A549 (cell line): ENCODE measurements around the gene MCRIP1. TPM values are rescaled to one million over a fixed set of nuclear protein-coding genes. Genes with fewer than 3 reads are reported as not detected.

ENCODE experiments used
- ATAC-seq, 2 experiments: fragments of 200-7000 bp in 1 of 2; fragments of >200 bp in 1 of 2; cut with Nextera tagmentation in 1 of 2; cut with Tn5 transposase in 1 of 2; 3 replicates each; pipeline versions ENCODE4 v1.8.0 to v1.9.1; 2018 to 2020; ENCODE audit warnings: mild to moderate bottlenecking in 1 of 2, moderate library complexity in 1 of 2
- CTCF ChIA-PET: fragments of 300-600 bp; sonication (Branson Sonifier 250); formaldehyde crosslinking; extraction: SDS; loops from one replicate; lab custom pipeline; 2021; ENCODE audit warnings: antibody characterized with exemption, inconsistent platforms; lab: Yijun Ruan, JAX
- POLR2A ChIA-PET: fragments of 350-600 bp; formaldehyde crosslinking; extraction: SDS; loops from one replicate; lab custom pipeline; 2021; ENCODE audit warnings: antibody characterized with exemption, inconsistent platforms; lab: Yijun Ruan, JAX
- DNase-seq, 2 experiments: peaks; one replicate each; pipeline versions ENCODE4 v3.0.0 to v3.0.0-alpha.2; 2011 to 2016; ENCODE audit warnings: low read depth in 1 of 2, low spot score in 1 of 2
- FAIRE-seq: peaks from 2 replicates; lab custom pipeline; 2011; peaks lifted over from hg19 to GRCh38; lab: Jason Lieb, UNC
- H3K27ac ChIP-seq, 2 experiments: fragments of >200 bp; sonication (Bioruptor Twin); formaldehyde crosslinking; 3 replicates each; pipeline ENCODE4 v1.5.1; 2016 to 2017
- H3K4me1 ChIP-seq: fragments of >200 bp; sonication (Bioruptor Twin); formaldehyde crosslinking; 3 replicates; pipeline ENCODE4 v1.6.1; 2016
- H3K4me2 ChIP-seq: fragments of >200 bp; sonication (Bioruptor Twin); formaldehyde crosslinking; 3 replicates; pipeline ENCODE4 v1.6.1; 2016
- H3K4me3 ChIP-seq: fragments of >200 bp; sonication (Bioruptor Twin); formaldehyde crosslinking; 3 replicates; pipeline ENCODE4 v1.5.1; 2016
- H3K9me3 ChIP-seq: fragments of >200 bp; sonication (Bioruptor Twin); formaldehyde crosslinking; 3 replicates; pipeline ENCODE4 v1.6.1; 2016
- ATOH8 ChIP-seq: fragments of 250-450 bp; sonication (Bioruptor Pico); IDR thresholded peaks from 2 replicates; pipeline ENCODE4 v1.5.0; 2020; ENCODE audit warnings: low read depth, mild to moderate bottlenecking, moderate library complexity
- BCL3 ChIP-seq: fragments of >200 bp; sonication (Bioruptor Twin); formaldehyde crosslinking; IDR thresholded peaks from 3 replicates; pipeline ENCODE4 v1.6.1; 2016
- BHLHE40 ChIP-seq: IDR thresholded peaks from 2 replicates; pipeline ENCODE4 v1.6.1; 2012; ENCODE audit warnings: low read depth, low read length, inconsistent platforms
- CHD2 ChIP-seq: fragments of 150-350 bp; IDR thresholded peaks from 2 replicates; pipeline ENCODE4 v1.6.1; 2014; ENCODE audit warnings: low read length; ENCODE audit not compliant: partially characterized antibody
- CHD4 ChIP-seq: fragments of 200-600 bp; sonication (generic); IDR thresholded peaks from 2 replicates; pipeline ENCODE4 v1.6.1; 2016; ENCODE audit warnings: antibody characterized with exemption, mild to moderate bottlenecking, borderline replicate concordance
- E2F6 ChIP-seq: IDR thresholded peaks from 2 replicates; pipeline ENCODE4 v1.6.1; 2012; ENCODE audit warnings: low read depth, borderline replicate concordance
- EHF ChIP-seq: fragments of 250-450 bp; sonication (Bioruptor Pico); IDR thresholded peaks from 2 replicates; pipeline ENCODE4 v1.5.0; 2020; ENCODE audit warnings: mild to moderate bottlenecking
- EHMT2 ChIP-seq: fragments of 200-600 bp; sonication (generic); IDR thresholded peaks from 2 replicates; pipeline ENCODE4 v1.6.1; 2016; ENCODE audit warnings: antibody characterized with exemption, low read depth, mild to moderate bottlenecking, moderate library complexity
- EP300 ChIP-seq, 2 experiments: fragments of >200 bp; sonication (Bioruptor Twin); formaldehyde crosslinking; IDR thresholded peaks; 2 replicates in 1 of 2; 3 replicates in 1 of 2; pipeline ENCODE4 v1.6.1; 2016 to 2017
- FOSB ChIP-seq: fragments of 250-450 bp; sonication (Bioruptor Pico); IDR thresholded peaks from 2 replicates; pipeline ENCODE4 v1.5.0; 2020; ENCODE audit warnings: mild to moderate bottlenecking, moderate library complexity
- HES2 ChIP-seq: fragments of >200 bp; sonication (Bioruptor Twin); formaldehyde crosslinking; IDR thresholded peaks from 2 replicates; pipeline ENCODE4 v1.6.1; 2016
- HOXB5 ChIP-seq: fragments of 250-450 bp; sonication (Bioruptor Pico); IDR thresholded peaks from 2 replicates; pipeline ENCODE4 v1.5.0; 2020; ENCODE audit warnings: mild to moderate bottlenecking, moderate library complexity
- KDM1A ChIP-seq: fragments of 200-600 bp; sonication (generic); IDR thresholded peaks from 2 replicates; pipeline ENCODE4 v1.6.1; 2016; ENCODE audit warnings: low read depth, mild to moderate bottlenecking
- MYC ChIP-seq: IDR thresholded peaks from 2 replicates; pipeline ENCODE4 v1.6.1; 2012; ENCODE audit warnings: mild to moderate bottlenecking, inconsistent platforms, low read length, improper control_type of control experiment, borderline replicate concordance
- RAD21 ChIP-seq, 2 experiments: fragments of >200 bp in 1 of 2; sonication (Bioruptor Twin) in 1 of 2; formaldehyde crosslinking in 1 of 2; IDR thresholded peaks in 1 of 2; conservative IDR thresholded peaks in 1 of 2; 2 replicates in 1 of 2; 3 replicates in 1 of 2; pipeline ENCODE4 v1.6.1; 2012 to 2018; ENCODE audit warnings: inconsistent platforms in 1 of 2
- SREBF2 ChIP-seq: fragments of 450-650 bp; IDR thresholded peaks from 2 replicates; pipeline ENCODE4 v1.6.1; 2014; ENCODE audit warnings: mild to moderate bottlenecking, moderate library complexity
- TP53 ChIP-seq: fragments of 250-450 bp; sonication (Bioruptor Pico); IDR thresholded peaks from 2 replicates; pipeline ENCODE4 v1.5.0; 2021; ENCODE audit warnings: mild to moderate bottlenecking, moderate library complexity
- WGBS: methylation state at CpG from one replicate; pipeline ENCODE4 v1.1.6; 2017; ENCODE audit errors: missing lambda C conversion rate; 5-methylcytosine and 5-hydroxymethylcytosine counted together
- polyA plus RNA-seq, 4 experiments: library from polyadenylated mRNA; depleted of rRNA in 3 of 4; stranded (reverse); fragments of >200 nt; fragmentation: RNase III in 1 of 4; extraction: RNeasy Plus Mini Kit Qiagen cat#74134 plus additional on column Dnase treatment in 1 of 4; gene quantifications; 2 replicates in 3 of 4; 3 replicates in 1 of 4; pipeline ENCODE4 v1.2.3, GENCODE V29; 2011 to 2017
- TF ChIP-seq, protein P1 (sequence below): fragments of 450-650 bp; IDR thresholded peaks from 2 replicates; pipeline ENCODE4 v1.6.1; 2014; ENCODE audit warnings: antibody characterized with exemption
- TF ChIP-seq, protein P2 (sequence below): IDR thresholded peaks from 2 replicates; pipeline ENCODE4 v1.6.1; 2012

Gene MCRIP1
- polyA plus RNA-seq, 2 of the 4 experiments (the other 2 are of a cell fraction) = 32.0 to 51.0 TPM

DNA sequence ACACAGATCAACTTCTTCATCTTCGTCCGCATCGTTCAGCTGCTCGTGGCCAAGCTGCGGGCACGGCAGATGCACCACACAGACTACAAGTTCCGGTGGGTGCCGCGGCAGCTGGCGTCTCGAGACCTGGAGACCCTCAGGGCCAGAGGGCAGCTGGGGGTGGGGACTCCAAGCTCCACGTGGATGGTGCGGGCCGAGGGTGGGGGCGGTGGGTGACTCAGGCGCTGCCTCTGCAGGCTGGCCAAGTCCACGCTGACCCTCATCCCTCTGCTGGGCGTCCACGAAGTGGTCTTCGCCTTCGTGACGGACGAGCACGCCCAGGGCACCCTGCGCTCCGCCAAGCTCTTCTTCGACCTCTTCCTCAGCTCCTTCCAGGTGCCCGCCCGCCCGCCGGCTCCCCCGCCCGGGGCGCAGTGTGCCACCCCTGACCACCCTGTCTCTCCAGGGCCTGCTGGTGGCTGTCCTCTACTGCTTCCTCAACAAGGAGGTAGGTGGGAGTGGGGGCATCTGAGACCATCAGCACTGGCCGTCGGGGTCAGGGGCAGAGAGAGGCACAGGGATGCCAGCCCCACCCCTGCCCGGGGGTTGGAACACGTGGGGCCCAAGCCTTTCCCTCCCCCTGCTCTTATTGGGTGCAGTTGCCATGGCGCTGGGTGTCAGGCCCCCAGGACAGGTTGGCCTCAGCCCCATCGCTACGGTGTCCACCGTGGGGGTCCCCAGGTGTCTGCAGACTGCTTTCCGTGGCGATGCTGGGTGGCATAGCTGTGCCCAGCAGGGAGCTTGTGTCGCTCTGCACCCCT lies 20.3 kb downstream of the MCRIP1 start:
- H3K27ac ChIP-seq = no peak overlapping the region
- POLR2A ChIA-PET = interaction anchor here (0.6 kb wide), 1 partner anchor 217 kb away, joined by 3 read pairs; no protein-coding TSS in a partner anchor

DNA sequence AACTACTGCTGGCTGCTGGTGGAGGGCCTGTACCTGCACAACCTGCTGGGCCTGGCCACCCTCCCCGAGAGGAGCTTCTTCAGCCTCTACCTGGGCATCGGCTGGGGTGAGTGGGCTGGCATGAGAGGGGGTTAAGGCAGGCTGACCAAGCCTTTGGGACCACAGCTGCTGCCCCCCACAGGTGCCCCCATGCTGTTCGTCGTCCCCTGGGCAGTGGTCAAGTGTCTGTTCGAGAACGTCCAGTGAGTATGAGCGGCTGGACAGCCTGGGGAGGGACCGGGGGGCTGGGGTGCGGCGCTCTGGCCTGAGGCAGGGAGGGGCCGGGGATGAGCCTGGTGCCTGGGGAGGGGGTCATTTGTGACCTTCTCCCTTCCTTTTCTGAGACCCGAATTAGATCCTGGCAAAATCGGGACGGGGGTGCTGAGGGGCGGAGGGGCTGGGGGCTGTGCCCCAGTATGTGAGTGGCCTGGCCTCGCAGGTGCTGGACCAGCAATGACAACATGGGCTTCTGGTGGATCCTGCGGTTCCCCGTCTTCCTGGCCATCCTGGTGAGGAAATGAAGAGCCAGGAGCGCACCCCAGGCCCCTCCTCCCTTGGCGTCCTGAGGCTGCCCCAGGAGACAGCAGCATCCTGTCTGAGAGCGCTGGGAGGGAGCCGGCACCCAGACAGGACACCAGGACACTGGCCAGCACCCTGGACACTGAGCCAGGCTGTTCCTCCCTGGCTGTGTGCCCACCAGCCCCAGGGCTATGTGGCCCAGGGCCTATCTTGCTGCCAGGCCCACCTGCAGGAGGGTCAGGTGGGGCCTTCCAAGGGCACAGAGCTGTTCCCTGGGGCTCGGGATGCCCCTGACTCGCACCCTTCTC lies 21.2 kb downstream of the MCRIP1 start:
- ChIA-PET CTCF (interaction anchor here (0.7 to 4.9 kb wide), 6 partner anchors 11 to 82 kb away, joined by 3 to 24 read pairs (median 3); no protein-coding TSS in a partner anchor), POLR2A (interaction anchor here (0.6 kb wide), 1 partner anchor 217 kb away, joined by 3 read pairs; no protein-coding TSS in a partner anchor)
- no peak overlapping the region for H3K4me2 ChIP-seq
- H3K9me3 ChIP-seq = no peaks in the 10 kb centered on the region
- FAIRE-seq = no peak
- H3K4me3 ChIP-seq = no peak overlapping the region
- no peak for TF ChIP-seq CHD2
- no peak for TF ChIP-seq BCL3
- TF ChIP-seq EP300 (IDR thresholded peaks at IDR 0.05) = no peak
- TF ChIP-seq HES2 = no peak
- no peak for TF ChIP-seq MYC
- TF ChIP-seq FOSB (CRISPR knock-in tag) = no peak
- TF ChIP-seq RAD21 (conservative IDR thresholded peaks at IDR 0.05 in 1 of 2, IDR thresholded peaks at IDR 0.05 in 1 of 2) = no peak
- no peak for TF ChIP-seq KDM1A
- no peak for TF ChIP-seq E2F6
- TF ChIP-seq, protein P1, sequence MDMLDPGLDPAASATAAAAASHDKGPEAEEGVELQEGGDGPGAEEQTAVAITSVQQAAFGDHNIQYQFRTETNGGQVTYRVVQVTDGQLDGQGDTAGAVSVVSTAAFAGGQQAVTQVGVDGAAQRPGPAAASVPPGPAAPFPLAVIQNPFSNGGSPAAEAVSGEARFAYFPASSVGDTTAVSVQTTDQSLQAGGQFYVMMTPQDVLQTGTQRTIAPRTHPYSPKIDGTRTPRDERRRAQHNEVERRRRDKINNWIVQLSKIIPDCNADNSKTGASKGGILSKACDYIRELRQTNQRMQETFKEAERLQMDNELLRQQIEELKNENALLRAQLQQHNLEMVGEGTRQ = no peak
- TF ChIP-seq, protein P2, sequence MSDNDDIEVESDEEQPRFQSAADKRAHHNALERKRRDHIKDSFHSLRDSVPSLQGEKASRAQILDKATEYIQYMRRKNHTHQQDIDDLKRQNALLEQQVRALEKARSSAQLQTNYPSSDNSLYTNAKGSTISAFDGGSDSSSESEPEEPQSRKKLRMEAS = no peak
- no peak for TF ChIP-seq ATOH8
- no peak for TF ChIP-seq TP53
- TF ChIP-seq BHLHE40 = no peak
- WGBS = 58% methylated on average over 14 of the region's 24 CpGs
- ATAC-seq = peak in 1 of 2 experiments; percentile 28; a peak in 3 of 6 replicates
- no peak for DNase-seq
- no peak overlapping the region for H3K27ac ChIP-seq
- peaks cover 25% of the 10 kb centered on the region for H3K4me1 ChIP-seq

More for the DNA sequence above, 20.3 kb downstream of the MCRIP1 start:
- Histone ChIP-seq H3K9me3 (no peaks in the 10 kb centered on the region), H3K4me3 (no peak overlapping the region), H3K4me1 (peaks cover 31% of the 10 kb centered on the region), H3K4me2 (no peak overlapping the region)
- DNase-seq (no peak), FAIRE-seq (no peak), ATAC-seq (no peak)
- TF ChIP-seq SREBF2 = no peak
- no peak for TF ChIP-seq CHD4
- TF ChIP-seq, protein P1 = no peak
- no peak for TF ChIP-seq EHMT2
- TF ChIP-seq HOXB5 (CRISPR knock-in tag) = no peak
- TF ChIP-seq EHF (CRISPR knock-in tag) = no peak
- CTCF ChIA-PET = interaction anchor here (1.0 to 4.9 kb wide), 5 partner anchors 10 to 82 kb away, joined by 3 to 24 read pairs (median 3); no protein-coding TSS in a partner anchor
- WGBS = 62% methylated on average over 40 of the region's 45 CpGs
